ENCODE data around the gene ELOVL5. TPM values are rescaled to one million over a fixed set of nuclear protein-coding genes. Genes with fewer than 3 reads are reported as not detected.
A peak's percentile ranks its signal among the peaks of the same experiment; 100 is the strongest.

ELOVL5 gene
- total RNA-seq, 2 experiments from 2014 or later: 98.1 to 106 TPM

GRCh38 chr6:53376661-53377226, 28.0 kb upstream of the ELOVL5 start:
- ATAC-seq: no peak
- Mint-ChIP-seq H3K36me3 (ENCODE audit: low read depth) (no peaks in the 10 kb centered on the region), H3K4me1 (no peaks in the 10 kb centered on the region), H3K27me3 (no peaks in the 10 kb centered on the region), H3K9me3 (ENCODE audit: low read depth) (no peaks in the 10 kb centered on the region), H3K27ac (no peak overlapping the region), H3K4me3 (no peak overlapping the region)
- intact Hi-C loops (cut with DNase I, micrococcal nuclease): no loop called here
- ChIA-PET POLR2A (no interaction called here), CTCF (interaction anchor here (0.6 to 1.9 kb wide), 2 partner anchors 35 to 174 kb away, joined by 3 to 7 read pairs; no protein-coding TSS in a partner anchor)
- DNase-seq: no peak

- no peak for DNase-seq
- H3K27me3 Mint-ChIP-seq: no peaks in the 10 kb centered on the region
- POLR2A ChIA-PET: no interaction called here
These were observed 27.1 kb upstream of the ELOVL5 start for GRCh38 chr6:53375847-53376246.

GRCh38 chr6:53373638-53374037, 24.9 kb upstream of the ELOVL5 start:
- ChIA-PET POLR2A (no interaction called here), CTCF (no interaction called here)
- H3K36me3 Mint-ChIP-seq (ENCODE audit: low read depth): no peaks in the 10 kb centered on the region
- no peak overlapping the region for H3K4me3 Mint-ChIP-seq
- peaks cover 5% of the 10 kb centered on the region for H3K4me1 Mint-ChIP-seq
- intact Hi-C loops (cut with DNase I, micrococcal nuclease): no loop called here
- no peaks in the 10 kb centered on the region for H3K27me3 Mint-ChIP-seq
- no peak for DNase-seq
- H3K9me3 Mint-ChIP-seq (ENCODE audit: low read depth): no peaks in the 10 kb centered on the region
- H3K27ac Mint-ChIP-seq: no peak overlapping the region
- no peak for ATAC-seq

More at GRCh38 chr6:53375847-53376246, 27.1 kb upstream of the ELOVL5 start:
- intact Hi-C loops (cut with DNase I, micrococcal nuclease): no loop called here
- CTCF ChIA-PET: interaction anchor here (1.9 kb wide), 1 partner anchor 36 kb away, joined by 7 read pairs; no protein-coding TSS in a partner anchor
- Mint-ChIP-seq H3K4me3 (no peak overlapping the region), H3K27ac (no peak overlapping the region), H3K9me3 (ENCODE audit: low read depth) (no peaks in the 10 kb centered on the region), H3K36me3 (ENCODE audit: low read depth) (no peaks in the 10 kb centered on the region), H3K4me1 (no peaks in the 10 kb centered on the region)
- no peak for ATAC-seq

DNA sequence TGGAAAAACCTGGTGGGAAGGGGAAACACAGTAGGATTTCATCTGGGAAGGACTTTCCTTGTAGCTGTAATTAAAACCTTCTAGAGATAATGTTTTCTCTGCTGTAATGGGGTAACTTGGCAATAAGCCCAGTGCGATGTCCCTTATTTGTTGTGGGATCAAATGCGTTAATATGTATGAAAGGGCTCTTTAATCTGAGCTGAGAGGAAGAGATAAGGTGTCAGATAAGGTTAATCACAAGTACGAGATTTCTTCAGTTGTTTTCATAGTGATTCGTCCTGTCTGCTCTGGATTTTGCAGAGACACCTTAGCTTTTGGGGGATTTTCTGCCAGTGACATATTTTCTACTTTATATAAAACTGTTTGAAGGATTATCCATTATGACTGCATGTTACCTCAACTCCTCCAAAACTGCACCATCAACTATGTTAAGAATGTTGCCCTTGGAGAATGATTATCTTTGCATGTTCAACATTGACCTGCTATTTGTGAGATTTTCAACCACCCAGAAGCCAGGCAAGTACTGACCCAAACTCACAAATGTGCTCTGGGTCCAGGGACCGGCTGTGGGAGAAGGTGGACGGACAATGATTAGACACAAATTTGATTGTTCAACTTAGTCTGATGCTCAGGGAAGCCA, 21.2 kb upstream of the ELOVL5 start:
- intact Hi-C loops (cut with DNase I, micrococcal nuclease): no loop called here
- DNase-seq (no peak), ATAC-seq (no peak)
- Mint-ChIP-seq H3K4me1 (peaks cover 5% of the 10 kb centered on the region), H3K9me3 (ENCODE audit: low read depth) (peaks cover 5% of the 10 kb centered on the region), H3K27me3 (no peaks in the 10 kb centered on the region), H3K4me3 (no peak overlapping the region), H3K36me3 (ENCODE audit: low read depth) (no peaks in the 10 kb centered on the region), H3K27ac (no peak overlapping the region)
- POLR2A ChIA-PET: no interaction called here
- CTCF ChIA-PET: interaction anchor here (0.9 kb wide), 1 partner anchor 125 kb away, joined by 3 read pairs; no protein-coding TSS in a partner anchor

GRCh38 chr6:53369051-53369450, 20.3 kb upstream of the ELOVL5 start:
- H3K36me3 Mint-ChIP-seq (ENCODE audit: low read depth): no peaks in the 10 kb centered on the region
- H3K4me3 Mint-ChIP-seq: no peak overlapping the region
- peaks cover 5% of the 10 kb centered on the region for H3K4me1 Mint-ChIP-seq
- ChIA-PET CTCF (no interaction called here), POLR2A (no interaction called here)
- ATAC-seq: no peak
- no peak overlapping the region for H3K27ac Mint-ChIP-seq
- intact Hi-C loops (cut with DNase I, micrococcal nuclease): no loop called here
- peaks cover 5% of the 10 kb centered on the region for H3K9me3 Mint-ChIP-seq (ENCODE audit: low read depth)
- DNase-seq: no peak
- H3K27me3 Mint-ChIP-seq: no peaks in the 10 kb centered on the region

DNA sequence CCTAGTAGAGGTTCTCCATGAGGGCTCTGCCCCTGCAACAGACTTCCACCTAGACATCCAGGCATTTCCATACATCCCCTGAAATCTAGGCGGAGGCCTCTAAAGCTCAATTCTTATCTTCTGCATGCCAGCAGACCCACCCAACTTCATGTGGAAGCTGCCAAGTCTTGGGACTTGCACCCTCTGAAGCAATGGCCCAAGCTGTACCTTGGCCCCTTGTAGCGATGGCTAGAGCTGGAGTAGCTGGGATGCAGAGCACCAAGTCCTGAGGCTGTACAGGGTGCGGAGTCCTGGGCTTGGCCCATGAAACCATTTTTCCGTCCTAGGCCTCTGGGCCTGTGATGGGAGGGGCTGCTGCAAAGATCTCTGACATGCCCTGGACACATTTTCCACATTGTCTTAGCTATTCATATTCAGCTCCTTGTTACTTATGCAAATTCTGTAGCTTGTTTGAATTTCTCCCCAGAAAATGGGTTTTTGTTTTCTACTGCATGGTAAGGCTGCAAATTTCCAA, 17.4 kb upstream of the ELOVL5 start:
- no peaks in the 10 kb centered on the region for H3K36me3 Mint-ChIP-seq (ENCODE audit: low read depth)
- CTCF ChIA-PET: no interaction called here
- no peak overlapping the region for H3K27ac Mint-ChIP-seq
- no peak overlapping the region for H3K4me3 Mint-ChIP-seq
- DNase-seq (no peak), ATAC-seq (no peak)
- intact Hi-C loops (cut with DNase I, micrococcal nuclease): no loop called here
- H3K9me3 Mint-ChIP-seq (ENCODE audit: low read depth): peaks cover 6% of the 10 kb centered on the region
- no peaks in the 10 kb centered on the region for H3K27me3 Mint-ChIP-seq
- H3K4me1 Mint-ChIP-seq: peaks cover 19% of the 10 kb centered on the region
- POLR2A ChIA-PET: no interaction called here

DNA sequence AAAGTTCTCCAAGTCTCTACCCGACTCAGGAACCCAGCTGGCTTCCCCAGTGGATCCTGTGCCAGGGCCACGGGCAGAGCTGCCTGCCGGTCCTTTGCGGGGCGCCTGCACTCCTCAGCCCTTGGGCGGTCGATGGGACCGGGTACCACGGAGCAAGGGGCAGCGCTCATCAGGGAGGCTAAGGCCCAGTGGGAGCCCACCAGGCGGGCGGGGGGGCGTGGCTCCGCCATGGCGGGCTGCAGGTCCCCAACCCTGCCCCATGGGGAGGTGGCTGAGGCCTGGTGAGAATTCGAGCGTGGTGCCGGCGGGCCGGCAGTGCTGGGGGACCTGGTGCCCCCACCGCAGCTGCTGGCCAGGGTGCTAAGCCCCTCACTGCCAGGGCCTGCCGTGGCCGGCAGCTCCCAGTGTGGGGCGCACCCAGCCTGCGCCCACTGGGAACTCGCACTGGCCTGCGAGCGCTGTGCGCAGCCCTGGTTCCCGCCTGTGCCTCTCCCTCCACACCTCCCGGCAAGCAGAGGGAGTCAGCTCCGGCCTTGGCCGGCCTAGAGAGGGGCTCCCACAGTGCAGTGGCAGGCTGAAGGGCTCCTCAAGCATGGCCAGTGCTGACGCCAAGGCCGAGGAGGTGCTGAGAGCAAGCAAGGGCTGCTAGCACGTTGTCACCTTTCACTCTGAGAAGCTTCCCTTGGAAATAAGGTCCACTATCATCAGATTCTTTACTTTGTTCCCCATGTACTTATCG, 14.8 kb upstream of the ELOVL5 start:
- H3K27ac Mint-ChIP-seq: no peak overlapping the region
- no peak for DNase-seq
- H3K4me1 Mint-ChIP-seq: peaks cover 36% of the 10 kb centered on the region
- no peak for ATAC-seq
- H3K4me3 Mint-ChIP-seq: no peak overlapping the region
- peaks cover 6% of the 10 kb centered on the region for H3K9me3 Mint-ChIP-seq (ENCODE audit: low read depth)
- no peaks in the 10 kb centered on the region for H3K27me3 Mint-ChIP-seq
- intact Hi-C loops (cut with DNase I, micrococcal nuclease): loop anchor here (5.0 kb wide), 2 partner anchors 74 to 131 kb away; no protein-coding TSS in a partner anchor
- H3K36me3 Mint-ChIP-seq (ENCODE audit: low read depth): no peaks in the 10 kb centered on the region
- ChIA-PET POLR2A (no interaction called here), CTCF (interaction anchor here (0.7 to 1.0 kb wide), 5 partner anchors 15 to 130 kb away, joined by 3 to 4 read pairs (median 3); partner anchors contain the start of gene ELOVL5)

GRCh38 chr6:53361549-53362031, 12.8 kb upstream of the ELOVL5 start:
- H3K27ac Mint-ChIP-seq: peak overlapping the region; percentile 88
- intact Hi-C loops (cut with DNase I, micrococcal nuclease): loop anchor here (1.0 to 5.0 kb wide), 4 partner anchors 26 to 129 kb away; no protein-coding TSS in a partner anchor
- H3K4me1 Mint-ChIP-seq: peaks cover 45% of the 10 kb centered on the region
- POLR2A ChIA-PET: no interaction called here
- ATAC-seq (peak; percentile 53), DNase-seq (peak; percentile 67)
- peak overlapping the region; percentile 32 for H3K4me3 Mint-ChIP-seq
- H3K36me3 Mint-ChIP-seq (ENCODE audit: low read depth): no peaks in the 10 kb centered on the region
- H3K27me3 Mint-ChIP-seq: no peaks in the 10 kb centered on the region
- CTCF ChIA-PET: interaction anchor here (0.7 kb wide), 1 partner anchor 388 kb away, joined by 4 read pairs; no protein-coding TSS in a partner anchor
- H3K9me3 Mint-ChIP-seq (ENCODE audit: low read depth): peaks cover 2% of the 10 kb centered on the region

- peak overlapping the region; percentile 87 for H3K4me3 Mint-ChIP-seq
- intact Hi-C loops (cut with DNase I, micrococcal nuclease): loop anchor here (5.0 kb wide), 2 partner anchors 77 to 128 kb away; no protein-coding TSS in a partner anchor
- CTCF ChIA-PET: interaction anchor here (0.6 to 1.7 kb wide), 7 partner anchors 10 to 290 kb away, joined by 3 to 7 read pairs (median 3); partner anchors contain the start of gene GCLC
- no peaks in the 10 kb centered on the region for H3K36me3 Mint-ChIP-seq (ENCODE audit: low read depth)
- no peak for DNase-seq
- H3K9me3 Mint-ChIP-seq (ENCODE audit: low read depth): peaks cover 2% of the 10 kb centered on the region
- no peak for ATAC-seq
- H3K27me3 Mint-ChIP-seq: no peaks in the 10 kb centered on the region
- POLR2A ChIA-PET: interaction anchor here (0.7 to 1.2 kb wide), 4 partner anchors 13 to 75 kb away, joined by 3 read pairs; no protein-coding TSS in a partner anchor
- peak overlapping the region; percentile 98 for H3K27ac Mint-ChIP-seq
- peaks cover 45% of the 10 kb centered on the region for H3K4me1 Mint-ChIP-seq
These were observed 11.6 kb upstream of the ELOVL5 start for GRCh38 chr6:53360093-53360912.

DNA sequence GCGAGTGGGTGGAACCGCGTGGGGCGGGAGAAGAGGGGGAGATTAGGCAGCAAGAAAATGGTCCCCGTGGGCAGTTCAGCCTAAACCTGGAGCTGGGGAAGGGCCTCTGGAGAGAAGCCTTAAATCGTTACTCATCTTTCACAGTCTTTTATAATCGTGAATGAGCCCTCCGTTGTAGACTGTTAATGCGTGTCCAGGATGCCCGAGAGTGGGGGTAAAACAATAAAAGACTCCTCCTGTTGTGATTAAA, 11.0 kb upstream of the ELOVL5 start:
- no peak for DNase-seq
- peak; percentile 6 for ATAC-seq
- H3K4me3 Mint-ChIP-seq: peak overlapping the region; percentile 87
- H3K4me1 Mint-ChIP-seq: peaks cover 45% of the 10 kb centered on the region
- ChIA-PET POLR2A (interaction anchor here (0.7 to 1.2 kb wide), 5 partner anchors 12 to 74 kb away, joined by 3 read pairs; no protein-coding TSS in a partner anchor), CTCF (interaction anchor here (0.6 to 1.7 kb wide), 6 partner anchors 10 to 187 kb away, joined by 3 to 7 read pairs (median 4); partner anchors contain the start of gene GCLC)
- peak overlapping the region; percentile 98 for H3K27ac Mint-ChIP-seq
- intact Hi-C loops (cut with DNase I, micrococcal nuclease): loop anchor here (1.0 to 10.0 kb wide), 8 partner anchors 10 to 365 kb away; partner anchors contain the start of genes GCLC (in 1 of the 2) and GSTA4 (in 1 of the 2)
- no peaks in the 10 kb centered on the region for H3K36me3 Mint-ChIP-seq (ENCODE audit: low read depth)
- H3K27me3 Mint-ChIP-seq: no peaks in the 10 kb centered on the region
- H3K9me3 Mint-ChIP-seq (ENCODE audit: low read depth): peaks cover 2% of the 10 kb centered on the region
